Psoas muscle (tissue), 8 donors: ENCODE data around the gene CFAP99. TPM values are rescaled to one million over a fixed set of nuclear protein-coding genes. Genes with fewer than 3 reads are reported as not detected.
"Not testable (repeated sequence)": the region's sequence is repeated elsewhere in the genome, so short reads cannot be mapped to it uniquely, and the experiment has no call there.

Experiments used
- ATAC-seq, 4 donors: fragments of 200-7000 bp; cut with Tn5 transposase; one replicate each; pipeline ENCODE4 v1.9.1; 2020; ENCODE audit warnings: moderate library complexity in 3 of 4, mild to moderate bottlenecking in 2 of 4
- DNase-seq, 2 donors: peaks; one replicate each; pipeline ENCODE4 v3.0.0-alpha.2; 2020
- H3K27ac ChIP-seq: fragments of 200-600 bp; one replicate; pipeline ENCODE4 v1.8.0; 2022
- H3K27me3 ChIP-seq, 3 donors: fragments of 200-600 bp in 1 of 3; one replicate each; pipeline versions ENCODE4 v1.6.1 to v1.8.0; 2013 to 2022; ENCODE audit warnings: low read length in 2 of 3, mild to moderate bottlenecking in 2 of 3, moderate library complexity in 1 of 3; ENCODE audit not compliant: insufficient read depth in 3 of 3
- H3K36me3 ChIP-seq, 2 donors: fragments of 200-600 bp in 1 of 2; one replicate each; pipeline versions ENCODE4 v1.6.1 to v1.8.0; 2013 to 2022; ENCODE audit warnings: low read depth in 1 of 2, mild to moderate bottlenecking in 1 of 2, moderate library complexity in 1 of 2; ENCODE audit not compliant: insufficient read depth in 1 of 2
- H3K4me1 ChIP-seq: fragments of 200-600 bp; one replicate; pipeline ENCODE4 v1.8.0; 2022
- H3K4me3 ChIP-seq: fragments of 200-600 bp; one replicate; pipeline ENCODE4 v1.8.0; 2022; ENCODE audit warnings: mild to moderate bottlenecking
- H3K9me3 ChIP-seq: fragments of 200-600 bp; one replicate; pipeline ENCODE4 v1.8.0; 2022
- WGBS, 3 donors: extraction: QIAGEN DNeasy Blood & Tissue Kit; methylation state at CpG; one replicate each; pipeline versions ENCODE4 v1.1.6 to v1.1.7; 2013; 5-methylcytosine and 5-hydroxymethylcytosine counted together
- intact Hi-C, 2 donors: fragments of 100-400 bp; cut with DNase I; formaldehyde crosslinking; loops; one replicate each; pipeline versions ENCODE4 v1.11.0 to v1.14.2; 2022
- polyA plus RNA-seq, 3 donors: library from polyadenylated mRNA; stranded (reverse); fragments of 200-250 nt; gene quantifications; one replicate each; pipeline ENCODE4 v1.2.3, GENCODE V29; 2013
- total RNA-seq, 4 donors: library from RNA; stranded (reverse); fragmentation: NEBNext Ultra II Directional in 2 of 4; extraction: Animal tissue kit (Norgen Biotek cat#: 25700) in 2 of 4; gene quantifications; one replicate each; pipeline versions ENCODE4 v1.2.1 to v1.2.4, GENCODE V29; 2021 to 2023
- TF ChIP-seq, protein P1 (sequence below): fragments of 200-600 bp; IDR thresholded peaks from one replicate; pipeline ENCODE4 v1.8.0; 2022; ENCODE audit warnings: antibody characterized with exemption
- donor health status: healthy with polysubstance abuse.
- donor health status: DM: no; HTN: no; CAD: no; lungs with moderate emphysema.
- donor health status: Bipolar disorder and iron deficiency.
- donor health status: healthy.
- donor health status: DM: yes; HTN: yes; CAD: no.
- donor health status: DM: no; HTN: no; CAD: no.
- donor health status: DM: no; HTN: no; CAD: no.
- donor health status: DM: yes; HTN: yes; CAD: no.

The CFAP99 gene
- total and polyA plus RNA-seq, 7 donors, result 0.03 TPM; not detected in 5

DNA sequence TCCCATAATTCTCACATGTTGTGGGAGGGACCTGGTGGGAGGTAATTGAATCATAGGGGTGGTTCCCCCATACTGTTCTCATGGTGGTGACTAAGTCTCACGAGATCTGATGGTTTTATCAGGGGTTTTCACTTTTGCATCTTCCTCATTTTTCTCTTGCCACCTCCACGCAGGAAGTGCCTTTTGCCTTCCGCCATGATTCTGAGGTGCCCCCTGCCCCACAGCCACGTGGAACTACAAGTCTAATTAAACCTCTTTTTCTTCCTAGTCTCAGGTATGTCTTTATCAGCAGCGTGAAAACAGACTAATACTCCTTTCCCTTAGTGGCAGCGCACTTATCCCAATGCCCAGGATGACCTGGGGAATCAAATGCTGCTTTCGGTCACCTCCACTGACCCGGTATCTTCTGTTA lies 35.5 kb upstream of the CFAP99 start:
- H3K4me3 ChIP-seq, intact Hi-C loops, DNase-seq, H3K36me3 ChIP-seq, ATAC-seq, H3K4me1 ChIP-seq, H3K27me3 ChIP-seq, H3K27ac ChIP-seq, H3K9me3 ChIP-seq: not testable (repeated sequence)
- 92 to 97% (median 92%) methylated on average over 8 of the region's 8 CpGs for WGBS, 3 donors

DNA sequence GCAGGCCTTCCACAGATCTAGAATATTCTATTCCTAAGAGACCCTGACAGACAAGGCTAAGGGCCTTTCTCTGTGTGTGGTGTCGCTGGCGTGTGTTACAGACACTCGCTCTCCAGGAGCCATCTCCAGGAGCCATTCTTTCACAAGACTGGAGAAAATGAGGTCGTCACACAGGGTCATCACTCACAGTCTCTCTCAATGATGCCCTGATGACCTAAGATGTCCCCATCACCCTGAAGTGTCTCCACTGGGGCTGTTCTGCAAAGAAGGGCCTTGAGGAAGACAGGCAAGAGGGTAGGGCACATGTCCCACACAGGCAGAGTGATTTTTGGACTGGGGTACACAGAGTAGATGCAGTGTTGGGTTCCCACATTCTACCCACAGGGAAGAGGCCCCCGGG lies 35.0 kb upstream of the CFAP99 start:
- 87 to 92% (median 91%) methylated on average over 5 of the region's 5 CpGs for WGBS, 3 donors
- Histone ChIP-seq H3K9me3 (no peaks in the 10 kb centered on the region), H3K27me3 (no peaks in the 10 kb centered on the region), H3K4me3 (no peak overlapping the region), H3K4me1 (peaks cover 2% of the 10 kb centered on the region), H3K27ac (no peak overlapping the region), H3K36me3 (no peaks in the 10 kb centered on the region)
- ATAC-seq (no peak), DNase-seq (no peak)
- intact Hi-C loops, result no loop called here
- TF ChIP-seq, protein P1, sequence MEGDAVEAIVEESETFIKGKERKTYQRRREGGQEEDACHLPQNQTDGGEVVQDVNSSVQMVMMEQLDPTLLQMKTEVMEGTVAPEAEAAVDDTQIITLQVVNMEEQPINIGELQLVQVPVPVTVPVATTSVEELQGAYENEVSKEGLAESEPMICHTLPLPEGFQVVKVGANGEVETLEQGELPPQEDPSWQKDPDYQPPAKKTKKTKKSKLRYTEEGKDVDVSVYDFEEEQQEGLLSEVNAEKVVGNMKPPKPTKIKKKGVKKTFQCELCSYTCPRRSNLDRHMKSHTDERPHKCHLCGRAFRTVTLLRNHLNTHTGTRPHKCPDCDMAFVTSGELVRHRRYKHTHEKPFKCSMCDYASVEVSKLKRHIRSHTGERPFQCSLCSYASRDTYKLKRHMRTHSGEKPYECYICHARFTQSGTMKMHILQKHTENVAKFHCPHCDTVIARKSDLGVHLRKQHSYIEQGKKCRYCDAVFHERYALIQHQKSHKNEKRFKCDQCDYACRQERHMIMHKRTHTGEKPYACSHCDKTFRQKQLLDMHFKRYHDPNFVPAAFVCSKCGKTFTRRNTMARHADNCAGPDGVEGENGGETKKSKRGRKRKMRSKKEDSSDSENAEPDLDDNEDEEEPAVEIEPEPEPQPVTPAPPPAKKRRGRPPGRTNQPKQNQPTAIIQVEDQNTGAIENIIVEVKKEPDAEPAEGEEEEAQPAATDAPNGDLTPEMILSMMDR, result no peak

DNA sequence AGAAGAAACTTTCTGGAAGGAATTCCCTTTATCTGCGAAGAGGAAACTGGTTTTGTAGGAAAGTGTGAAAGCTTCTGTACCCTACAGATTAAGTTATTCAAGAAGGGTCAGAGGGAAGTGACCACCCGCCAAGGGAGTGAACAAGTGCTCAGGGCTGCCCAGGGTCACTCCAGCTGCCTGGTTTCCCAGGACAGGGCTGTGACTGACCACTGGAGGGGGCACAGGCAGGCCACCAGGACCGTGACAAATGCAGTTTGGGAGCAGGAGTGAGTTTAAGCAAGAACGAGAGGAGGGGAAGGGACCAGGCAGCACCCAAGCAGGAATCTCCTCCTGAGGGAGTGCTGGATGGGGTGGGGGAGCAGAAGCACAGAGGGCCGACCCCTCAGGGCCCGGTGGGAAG lies 34.5 kb upstream of the CFAP99 start:
- Histone ChIP-seq H3K36me3 (no peaks in the 10 kb centered on the region), H3K9me3 (no peaks in the 10 kb centered on the region), H3K4me3 (no peak overlapping the region), H3K27me3 (no peaks in the 10 kb centered on the region), H3K27ac (no peak overlapping the region), H3K4me1 (peaks cover 6% of the 10 kb centered on the region)
- WGBS, 3 donors, result 71 to 78% (median 74%) methylated on average over 6 of the region's 6 CpGs
- DNase-seq, result no peak
- TF ChIP-seq, protein P1, result no peak
- intact Hi-C loops, result no loop called here
- no peak for ATAC-seq

DNA sequence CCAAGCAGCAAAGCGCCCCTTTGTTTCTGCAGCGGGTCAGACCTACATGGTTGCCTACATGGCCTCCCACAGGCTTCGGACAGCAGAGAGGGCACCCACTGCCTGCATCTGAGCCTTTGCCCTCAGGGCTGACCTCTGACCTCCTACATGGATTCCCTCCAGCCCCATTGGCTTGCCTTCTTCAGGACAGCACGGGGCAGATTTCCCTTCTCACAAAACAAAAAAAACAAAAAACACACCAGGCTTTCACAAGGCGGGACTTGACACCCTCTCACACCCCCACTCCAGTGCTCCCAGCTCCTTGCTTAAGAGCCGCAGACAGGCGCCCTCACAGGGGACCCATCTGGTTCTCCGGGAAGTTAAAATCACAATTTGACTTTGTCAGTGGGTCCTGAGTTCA lies 33.2 kb upstream of the CFAP99 start:
- no peaks in the 10 kb centered on the region for H3K9me3 ChIP-seq
- H3K4me1 ChIP-seq, result peaks cover 8% of the 10 kb centered on the region
- no peak overlapping the region for H3K27ac ChIP-seq
- H3K27me3 ChIP-seq, result no peaks in the 10 kb centered on the region
- WGBS, 3 donors, result 80 to 88% (median 87%) methylated on average over 8 of the region's 8 CpGs
- intact Hi-C loops, result no loop called here
- H3K4me3 ChIP-seq, result no peak overlapping the region
- ATAC-seq (no peak), DNase-seq (no peak)
- no peaks in the 10 kb centered on the region for H3K36me3 ChIP-seq
- TF ChIP-seq, protein P1, result no peak

DNA sequence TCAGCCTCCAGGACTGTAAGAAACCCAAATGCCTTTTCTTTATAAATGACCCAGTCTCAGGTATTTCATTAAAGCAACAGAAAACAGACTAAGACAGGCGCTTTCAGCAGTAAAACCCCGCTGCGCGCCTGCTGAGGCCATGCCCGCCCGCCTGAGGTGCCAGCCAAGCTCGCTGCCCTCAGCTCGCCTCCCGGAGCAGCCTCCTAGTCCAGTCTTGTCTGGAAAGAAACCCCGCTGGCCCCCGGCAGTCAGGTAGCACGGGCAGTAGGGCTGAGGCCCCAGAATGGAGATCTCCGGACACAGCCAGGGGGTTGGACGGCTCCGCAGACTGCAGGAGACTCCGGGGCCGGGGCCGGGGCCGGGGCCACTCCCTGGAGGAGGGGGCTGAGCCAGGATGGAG lies 32.0 kb upstream of the CFAP99 start:
- 88 to 93% (median 91%) methylated on average over 17 to 19 of the region's 19 CpGs for WGBS, 3 donors
- H3K4me1 ChIP-seq, result peaks cover 8% of the 10 kb centered on the region
- H3K27me3 ChIP-seq, result no peaks in the 10 kb centered on the region
- no peaks in the 10 kb centered on the region for H3K36me3 ChIP-seq
- H3K9me3 ChIP-seq, result no peaks in the 10 kb centered on the region
- DNase-seq, result no peak
- no peak for ATAC-seq
- H3K27ac ChIP-seq, result no peak overlapping the region
- intact Hi-C loops, result no loop called here
- no peak overlapping the region for H3K4me3 ChIP-seq
- TF ChIP-seq, protein P1, result no peak
